ENCODE measurements around the gene NPPB. TPM values are rescaled to one million over a fixed set of nuclear protein-coding genes. Genes with fewer than 3 reads are reported as not detected.

NPPB gene
- total RNA-seq, 2 experiments from 2014 or later = not detected

DNA sequence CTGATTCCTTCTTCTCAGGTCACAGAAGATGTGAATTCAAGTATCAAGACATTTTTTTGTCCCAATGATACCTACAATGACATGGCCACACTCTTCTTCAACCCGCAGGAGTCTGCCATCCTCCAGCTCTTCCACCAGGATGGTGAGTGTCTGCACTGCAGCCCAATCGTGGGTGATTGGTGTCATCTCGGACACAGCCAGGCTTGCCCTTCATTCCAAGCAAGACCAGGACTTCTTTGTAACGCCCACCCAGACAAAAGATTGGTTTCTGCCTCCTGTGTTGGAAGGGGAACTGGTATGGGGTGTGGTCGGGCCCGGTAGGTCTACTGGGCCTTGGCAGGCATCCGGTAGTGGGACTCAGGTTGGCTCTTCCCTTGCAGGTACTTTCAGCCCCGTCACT, 25.2 kb downstream of the NPPB start:
- POLR2A ChIA-PET = interaction anchor here (1.2 to 1.6 kb wide), 2 partner anchors 74 to 76 kb away, joined by 6 to 9 read pairs; no protein-coding TSS in a partner anchor
- no peaks in the 10 kb centered on the region for H3K9me3 Mint-ChIP-seq

DNA sequence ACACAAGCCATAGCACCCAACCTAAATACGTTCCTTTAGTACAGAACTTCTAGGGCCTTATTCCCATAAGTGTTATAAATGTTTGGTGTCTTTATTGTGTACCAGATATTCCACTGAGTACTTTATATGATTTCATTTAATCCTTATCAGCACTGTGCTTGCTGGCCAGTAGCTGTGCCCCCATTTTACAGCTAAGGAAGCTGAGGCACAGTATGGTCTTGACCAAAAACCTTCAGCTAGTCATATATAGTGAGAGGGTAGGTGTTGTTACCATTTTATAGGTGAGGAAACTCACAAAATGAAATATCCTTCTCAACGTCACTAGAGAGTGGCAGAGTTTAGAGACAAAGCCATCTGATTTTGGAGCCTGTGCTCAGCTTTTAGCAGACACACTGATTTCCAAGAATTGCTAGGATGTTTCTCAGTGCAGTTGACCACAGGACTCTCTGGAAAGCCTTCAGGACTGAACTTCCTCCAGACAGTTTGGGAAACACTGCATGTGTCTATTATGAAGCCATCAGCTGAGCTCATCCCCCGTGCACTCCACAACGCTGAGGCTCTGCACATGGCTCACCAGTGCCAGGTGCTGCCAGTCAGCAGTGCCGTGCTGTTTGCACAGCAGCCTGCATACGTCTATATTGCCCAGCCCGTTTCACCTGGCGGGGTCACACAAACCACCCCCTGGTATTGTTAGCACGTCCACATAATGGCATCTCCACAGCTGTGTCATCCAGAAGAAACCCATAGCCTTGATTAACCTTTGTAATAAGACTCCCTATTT, 26.6 kb downstream of the NPPB start:
- Mint-ChIP-seq H3K9me3 (no peaks in the 10 kb centered on the region), H3K27ac (no peak overlapping the region), H3K36me3 (ENCODE audit: low read depth) (peaks cover 43% of the 10 kb centered on the region), H3K4me1 (no peaks in the 10 kb centered on the region), H3K27me3 (no peaks in the 10 kb centered on the region), H3K4me3 (no peak overlapping the region)
- DNase-seq = no peak
- ChIA-PET POLR2A (interaction anchor here (1.4 to 2.1 kb wide), 2 partner anchors 76 to 78 kb away, joined by 4 to 9 read pairs; no protein-coding TSS in a partner anchor), CTCF (interaction anchor here (1.4 kb wide), 1 partner anchor 61 kb away, joined by 3 read pairs; no protein-coding TSS in a partner anchor)

More for the DNA sequence above, 25.2 kb downstream of the NPPB start:
- CTCF ChIA-PET = no interaction called here
- Mint-ChIP-seq H3K36me3 (ENCODE audit: low read depth) (peaks cover 48% of the 10 kb centered on the region), H3K27ac (no peak overlapping the region), H3K4me1 (no peaks in the 10 kb centered on the region), H3K27me3 (no peaks in the 10 kb centered on the region), H3K4me3 (no peak overlapping the region)
- DNase-seq = no peak

DNA sequence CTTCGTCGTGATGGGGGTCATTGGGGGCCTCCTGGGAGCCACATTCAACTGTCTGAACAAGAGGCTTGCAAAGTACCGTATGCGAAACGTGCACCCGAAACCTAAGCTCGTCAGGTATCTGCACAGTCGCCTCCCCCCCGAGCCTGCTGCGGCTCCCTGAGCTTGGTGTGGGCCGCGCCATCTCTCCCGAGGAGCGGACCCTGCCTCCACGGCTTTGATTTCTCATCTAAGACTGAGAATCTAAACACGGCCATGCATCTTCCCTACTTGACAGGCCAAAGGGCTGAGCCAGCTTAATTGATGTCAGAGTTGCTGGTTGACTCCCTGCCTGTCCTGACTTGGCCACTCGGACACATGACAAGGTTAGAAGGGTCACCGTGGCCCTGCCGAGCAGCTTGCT, 30.2 kb downstream of the NPPB start:
- CTCF ChIA-PET = interaction anchor here (1.5 kb wide), 1 partner anchor 10 kb away, joined by 3 read pairs; no protein-coding TSS in a partner anchor
- POLR2A ChIA-PET = interaction anchor here (1.1 kb wide), 1 partner anchor 17 kb away, joined by 3 read pairs; no protein-coding TSS in a partner anchor
- H3K27me3 Mint-ChIP-seq = no peaks in the 10 kb centered on the region

DNA sequence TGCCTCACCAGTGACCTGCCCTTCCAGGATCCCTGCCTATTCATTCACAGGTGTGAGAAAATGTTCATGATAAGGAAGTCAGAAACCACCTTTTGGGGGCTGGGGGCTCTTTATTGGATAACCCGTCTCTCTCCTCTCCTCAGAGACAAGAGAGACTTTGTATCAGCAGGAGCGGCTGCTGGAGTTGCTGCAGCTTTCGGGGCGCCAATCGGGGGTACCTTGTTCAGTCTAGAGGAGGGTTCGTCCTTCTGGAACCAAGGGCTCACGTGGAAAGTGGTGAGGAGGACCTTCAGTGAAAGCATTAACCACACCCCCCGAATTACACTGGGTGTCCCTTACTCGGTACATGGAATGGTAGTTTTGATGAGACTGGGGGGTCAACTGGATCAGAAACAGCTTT, 31.8 kb downstream of the NPPB start:
- H3K9me3 Mint-ChIP-seq = no peaks in the 10 kb centered on the region
- no peaks in the 10 kb centered on the region for H3K4me1 Mint-ChIP-seq
- H3K4me3 Mint-ChIP-seq = no peak overlapping the region
- CTCF ChIA-PET = no interaction called here
- no peaks in the 10 kb centered on the region for H3K27me3 Mint-ChIP-seq
- DNase-seq = no peak
- H3K27ac Mint-ChIP-seq = no peak overlapping the region
- peaks cover 29% of the 10 kb centered on the region for H3K36me3 Mint-ChIP-seq (ENCODE audit: low read depth)
- POLR2A ChIA-PET = no interaction called here

More for the DNA sequence above, 30.2 kb downstream of the NPPB start:
- peaks cover 34% of the 10 kb centered on the region for H3K36me3 Mint-ChIP-seq (ENCODE audit: low read depth)
- H3K27ac Mint-ChIP-seq = no peak overlapping the region
- no peaks in the 10 kb centered on the region for H3K4me1 Mint-ChIP-seq
- H3K9me3 Mint-ChIP-seq = no peaks in the 10 kb centered on the region
- no peak for DNase-seq
- no peak overlapping the region for H3K4me3 Mint-ChIP-seq

DNA sequence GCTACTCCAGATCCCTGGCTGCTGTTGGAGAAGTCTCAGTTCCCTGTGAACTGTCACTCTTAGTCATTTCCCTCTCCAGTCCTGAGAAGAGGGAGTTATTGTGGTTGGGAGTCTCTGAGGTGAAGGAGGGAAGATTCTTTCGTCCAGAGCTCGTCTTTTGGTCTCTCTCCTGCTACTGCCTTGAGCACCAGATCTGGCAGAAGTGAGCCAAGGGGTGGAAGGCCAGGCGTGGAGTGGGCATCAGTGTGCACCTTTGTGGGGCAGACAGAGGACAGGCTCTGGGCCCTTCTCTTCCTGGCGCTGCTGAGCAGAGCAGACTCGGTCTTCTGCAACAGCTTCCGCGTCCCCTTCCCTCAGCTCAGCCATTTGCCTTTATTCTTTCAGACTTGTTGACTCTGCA, 33.6 kb downstream of the NPPB start:
- Mint-ChIP-seq H3K9me3 (no peaks in the 10 kb centered on the region), H3K27ac (no peak overlapping the region), H3K4me3 (no peak overlapping the region), H3K36me3 (ENCODE audit: low read depth) (peaks cover 22% of the 10 kb centered on the region), H3K27me3 (no peaks in the 10 kb centered on the region), H3K4me1 (no peaks in the 10 kb centered on the region)
- CTCF ChIA-PET = no interaction called here
- POLR2A ChIA-PET = interaction anchor here (1.3 to 2.5 kb wide), 2 partner anchors 18 to 83 kb away, joined by 3 to 10 read pairs; no protein-coding TSS in a partner anchor
- no peak for DNase-seq

DNA sequence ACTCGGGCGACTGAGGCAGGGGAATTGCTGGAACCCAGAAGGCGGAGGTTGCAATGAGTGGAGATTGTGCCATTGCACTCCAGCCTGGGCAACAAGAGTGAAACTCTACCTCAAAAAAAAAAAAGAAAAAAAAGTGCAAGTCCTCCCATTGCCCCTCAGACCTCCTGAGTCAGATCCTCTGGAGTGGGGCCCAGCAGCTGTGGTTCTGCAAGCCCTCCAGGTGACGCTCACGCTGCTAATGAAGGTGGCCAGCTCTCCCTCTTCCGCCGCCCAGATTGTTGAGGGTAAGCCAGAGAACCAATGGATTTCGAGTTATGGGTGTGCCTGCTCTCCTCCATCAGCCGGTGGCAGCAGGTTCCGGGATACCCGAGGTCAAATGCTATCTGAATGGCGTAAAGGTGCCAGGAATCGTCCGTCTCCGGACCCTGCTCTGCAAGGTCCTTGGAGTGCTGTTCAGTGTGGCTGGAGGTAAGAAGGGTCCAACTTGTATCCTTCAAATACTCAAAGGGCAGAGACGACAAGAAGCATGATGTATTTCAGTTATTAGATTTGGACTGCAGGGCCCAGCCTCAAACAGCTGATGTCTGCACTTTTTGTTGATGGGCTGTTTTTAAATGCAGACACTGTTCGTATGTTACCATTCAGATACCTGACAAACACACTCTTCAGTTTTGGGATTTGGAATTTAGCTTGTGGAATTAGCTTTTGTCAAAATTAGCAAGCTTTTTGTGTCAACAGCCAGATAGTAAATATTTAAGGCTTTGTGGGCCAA, 35.2 kb downstream of the NPPB start:
- no peak overlapping the region for H3K4me3 Mint-ChIP-seq
- H3K36me3 Mint-ChIP-seq (ENCODE audit: low read depth) = peaks cover 24% of the 10 kb centered on the region
- ChIA-PET CTCF (interaction anchor here (0.6 to 1.2 kb wide), 2 partner anchors 11 to 14 kb away, joined by 3 read pairs; no protein-coding TSS in a partner anchor), POLR2A (interaction anchor here (1.2 to 2.5 kb wide), 2 partner anchors 84 to 86 kb away, joined by 3 to 10 read pairs; no protein-coding TSS in a partner anchor)
- DNase-seq = no peak
- no peak overlapping the region for H3K27ac Mint-ChIP-seq
- no peaks in the 10 kb centered on the region for H3K9me3 Mint-ChIP-seq
- no peaks in the 10 kb centered on the region for H3K27me3 Mint-ChIP-seq
- H3K4me1 Mint-ChIP-seq = no peaks in the 10 kb centered on the region

DNA sequence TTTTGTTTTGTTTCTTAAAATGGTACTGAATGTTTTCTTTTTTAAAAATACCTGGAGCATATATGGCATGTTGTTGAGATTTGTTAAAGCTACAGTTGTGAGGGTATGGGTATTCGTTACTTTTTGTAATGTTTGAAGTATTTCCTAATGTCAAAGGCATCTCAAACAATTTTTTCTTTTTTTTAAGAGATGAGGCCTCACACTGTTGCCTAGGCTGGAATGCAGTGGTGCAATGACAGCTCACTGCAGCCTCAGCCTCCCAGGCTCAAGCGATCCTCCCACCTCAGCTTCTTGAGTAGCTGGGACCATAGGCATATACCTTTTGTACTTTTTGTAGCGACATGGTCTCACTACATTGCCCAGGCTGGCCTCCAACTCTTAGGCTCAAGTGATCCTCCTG, 36.7 kb downstream of the NPPB start:
- Mint-ChIP-seq H3K4me1 (no peaks in the 10 kb centered on the region), H3K9me3 (no peaks in the 10 kb centered on the region), H3K27ac (no peak overlapping the region), H3K27me3 (no peaks in the 10 kb centered on the region), H3K4me3 (no peak overlapping the region), H3K36me3 (ENCODE audit: low read depth) (peaks cover 28% of the 10 kb centered on the region)
- POLR2A ChIA-PET = no interaction called here
- no peak for DNase-seq
- CTCF ChIA-PET = no interaction called here

DNA sequence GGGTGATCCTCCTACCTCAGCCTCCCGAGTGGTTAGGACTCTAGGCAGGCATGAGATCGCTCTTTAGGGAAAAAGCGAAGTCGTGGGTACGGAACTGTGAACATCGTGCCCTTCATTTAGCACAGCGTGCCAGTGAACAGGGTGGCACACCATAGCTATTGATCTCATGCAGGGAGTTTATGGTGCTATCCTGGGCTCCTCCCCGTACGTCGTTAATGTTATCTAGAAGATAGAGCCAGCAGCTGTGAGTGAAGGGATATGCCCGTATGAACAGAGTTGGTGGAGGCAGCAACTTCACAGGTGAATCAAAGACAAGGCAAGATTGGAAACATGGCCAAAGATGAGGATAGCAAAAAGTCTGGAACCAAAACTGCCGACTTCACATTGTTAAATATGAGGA, 41.6 kb downstream of the NPPB start:
- ChIA-PET POLR2A (interaction anchor here (0.9 kb wide), 1 partner anchor 31 kb away, joined by 3 read pairs; no protein-coding TSS in a partner anchor), CTCF (no interaction called here)
- H3K4me1 Mint-ChIP-seq = peaks cover 3% of the 10 kb centered on the region
- no peak overlapping the region for H3K27ac Mint-ChIP-seq
- peaks cover 34% of the 10 kb centered on the region for H3K36me3 Mint-ChIP-seq (ENCODE audit: low read depth)
- H3K9me3 Mint-ChIP-seq = no peaks in the 10 kb centered on the region
- H3K27me3 Mint-ChIP-seq = no peaks in the 10 kb centered on the region
- H3K4me3 Mint-ChIP-seq = no peak overlapping the region
- no peak for DNase-seq

DNA sequence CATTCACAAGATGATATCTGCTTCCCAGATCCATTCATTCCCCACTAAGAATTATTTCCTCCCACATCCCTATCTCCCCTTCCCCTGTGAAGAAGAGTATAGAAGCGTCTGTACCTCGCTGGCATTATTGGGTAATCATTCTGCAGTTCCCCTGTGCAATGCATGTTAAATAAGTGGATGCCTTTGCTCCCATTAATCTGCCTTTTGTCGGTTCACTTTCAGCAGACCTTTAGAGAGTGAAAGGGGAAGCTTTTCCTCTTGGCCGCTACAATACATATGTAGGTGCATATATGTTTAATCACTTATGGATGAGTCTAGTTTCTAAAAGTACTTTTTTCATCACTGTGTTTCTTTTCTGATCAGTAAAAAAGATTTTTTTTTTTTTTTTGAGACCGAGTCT, 45.7 kb downstream of the NPPB start:
- Mint-ChIP-seq H3K4me1 (peaks cover 15% of the 10 kb centered on the region), H3K27ac (no peak overlapping the region), H3K9me3 (no peaks in the 10 kb centered on the region), H3K27me3 (no peaks in the 10 kb centered on the region), H3K4me3 (no peak overlapping the region), H3K36me3 (ENCODE audit: low read depth) (peaks cover 38% of the 10 kb centered on the region)
- DNase-seq = no peak
- CTCF ChIA-PET = no interaction called here
- POLR2A ChIA-PET = interaction anchor here (1.9 kb wide), 1 partner anchor 96 kb away, joined by 5 read pairs; no protein-coding TSS in a partner anchor

Other genes starting within 250 kb of the NPPB start
- 1 to 10 TPM; 1.4 to 1.8 TPM for gene FBXO2, start 204.5 kb downstream of the NPPB start, total RNA-seq
- gene FBXO44, start 204.1 kb downstream of the NPPB start, total RNA-seq = 10 to 100 TPM; 30.4 to 32.4 TPM
- 10 to 100 TPM; 37.1 to 37.7 TPM for gene FBXO6, start 194.7 kb downstream of the NPPB start, total RNA-seq
- 10 to 100 TPM; 59.2 to 63.1 TPM for gene MAD2L2, start 177.8 kb downstream of the NPPB start, total RNA-seq
- under 1 TPM; 0.60 TPM for gene DRAXIN, start 167.2 kb downstream of the NPPB start, total RNA-seq
- 10 to 100 TPM; 52.7 to 57.3 TPM for gene AGTRAP, start 122.8 kb downstream of the NPPB start, total RNA-seq
- under 1 TPM in 1 of 2 experiments, not detected in 1; 0.25 TPM for gene C1orf167, start 96.8 kb downstream of the NPPB start, total RNA-seq
- gene MTHFR, start 53.0 kb downstream of the NPPB start, total RNA-seq = 10 to 100 TPM; 29.4 to 32.2 TPM
- gene CLCN6, start 52.8 kb downstream of the NPPB start, total RNA-seq = 10 to 100 TPM; 18.8 to 19.5 TPM
- gene NPPA, start 11.2 kb downstream of the NPPB start, total RNA-seq = not detected
- gene KIAA2013, start 67.5 kb upstream of the NPPB start, total RNA-seq = 10 to 100 TPM; 41.5 to 41.9 TPM
- 10 to 100 TPM; 15.7 to 16.5 TPM for gene PLOD1, start 75.8 kb upstream of the NPPB start, total RNA-seq
- 10 to 100 TPM; 51.4 to 52.1 TPM for gene MFN2, start 121.5 kb upstream of the NPPB start, total RNA-seq
- 10 to 100 TPM; 98.3 to 98.6 TPM for gene MIIP, start 160.6 kb upstream of the NPPB start, total RNA-seq
- 10 to 100 TPM; 32.9 to 34.3 TPM for gene TNFRSF8, start 204.4 kb upstream of the NPPB start, total RNA-seq